Measurements from ENCODE around the gene DCLK1.

DCLK1 gene

GRCh38 chr13:35763060-35763781 lies 368.0 kb downstream of the DCLK1 start:
- no peaks in the 10 kb centered on the region for H3K27me3 ChIP-seq (ENCODE audit: control insufficient read depth in 1 of 2, insufficient read depth in 2 of 2, low read length in 2 of 2)
- no peaks in the 10 kb centered on the region for H3K4me1 ChIP-seq (ENCODE audit: control insufficient read depth in 1 of 2, insufficient read depth in 2 of 2, low read length in 2 of 2)
- H3K4me3 ChIP-seq (ENCODE audit: low read depth in 1 of 2, low read length in 2 of 2) = no peak overlapping the region

GRCh38 chr13:35761440-35762252 lies 369.5 kb downstream of the DCLK1 start:
- H3K27me3 ChIP-seq (ENCODE audit: control insufficient read depth in 1 of 2, insufficient read depth in 2 of 2, low read length in 2 of 2) = no peaks in the 10 kb centered on the region
- peaks cover 6 to 9% of the 10 kb centered on the region in 2 donors for H3K9me3 ChIP-seq (ENCODE audit: control insufficient read depth in 1 of 2, low read length in 2 of 2)
- no peaks in the 10 kb centered on the region for H3K36me3 ChIP-seq (ENCODE audit: control insufficient read depth in 1 of 2, insufficient read depth in 2 of 2, low read length in 2 of 2)
- no peak overlapping the region for H3K27ac ChIP-seq (ENCODE audit: low read depth, low read length)
- no peak overlapping the region for H3K9ac ChIP-seq (ENCODE audit: low read depth in 1 of 2, low read length in 2 of 2)
- no peak overlapping the region for H3K4me3 ChIP-seq (ENCODE audit: low read depth in 1 of 2, low read length in 2 of 2)
- H3K4me1 ChIP-seq (ENCODE audit: control insufficient read depth in 1 of 2, insufficient read depth in 2 of 2, low read length in 2 of 2) = no peaks in the 10 kb centered on the region

More at GRCh38 chr13:35763060-35763781, 368.0 kb downstream of the DCLK1 start:
- no peaks in the 10 kb centered on the region for H3K36me3 ChIP-seq (ENCODE audit: control insufficient read depth in 1 of 2, insufficient read depth in 2 of 2, low read length in 2 of 2)
- H3K27ac ChIP-seq (ENCODE audit: low read depth, low read length) = no peak overlapping the region
- H3K9me3 ChIP-seq (ENCODE audit: control insufficient read depth in 1 of 2, low read length in 2 of 2) = peaks cover 6 to 9% of the 10 kb centered on the region in 2 donors
- H3K9ac ChIP-seq (ENCODE audit: low read depth in 1 of 2, low read length in 2 of 2) = no peak overlapping the region

GRCh38 chr13:35760735-35761281 lies 370.4 kb downstream of the DCLK1 start:
- H3K27ac ChIP-seq (ENCODE audit: low read depth, low read length) = no peak overlapping the region
- H3K9me3 ChIP-seq (ENCODE audit: control insufficient read depth in 1 of 2, low read length in 2 of 2) = peaks cover 6 to 9% of the 10 kb centered on the region in 2 donors
- no peak overlapping the region for H3K9ac ChIP-seq (ENCODE audit: low read depth in 1 of 2, low read length in 2 of 2)
- no peaks in the 10 kb centered on the region for H3K4me1 ChIP-seq (ENCODE audit: control insufficient read depth in 1 of 2, insufficient read depth in 2 of 2, low read length in 2 of 2)
- H3K36me3 ChIP-seq (ENCODE audit: control insufficient read depth in 1 of 2, insufficient read depth in 2 of 2, low read length in 2 of 2) = no peaks in the 10 kb centered on the region
- H3K27me3 ChIP-seq (ENCODE audit: control insufficient read depth in 1 of 2, insufficient read depth in 2 of 2, low read length in 2 of 2) = no peaks in the 10 kb centered on the region
- no peak overlapping the region for H3K4me3 ChIP-seq (ENCODE audit: low read depth in 1 of 2, low read length in 2 of 2)

- Histone ChIP-seq H3K4me1 (ENCODE audit: control insufficient read depth in 1 of 2, insufficient read depth in 2 of 2, low read length in 2 of 2) (no peaks in the 10 kb centered on the region), H3K36me3 (ENCODE audit: control insufficient read depth in 1 of 2, insufficient read depth in 2 of 2, low read length in 2 of 2) (no peaks in the 10 kb centered on the region), H3K27me3 (ENCODE audit: control insufficient read depth in 1 of 2, insufficient read depth in 2 of 2, low read length in 2 of 2) (no peaks in the 10 kb centered on the region), H3K9me3 (ENCODE audit: control insufficient read depth in 1 of 2, low read length in 2 of 2) (no peaks in the 10 kb centered on the region), H3K4me3 (ENCODE audit: low read depth in 1 of 2, low read length in 2 of 2) (no peak overlapping the region), H3K27ac (ENCODE audit: low read depth, low read length) (no peak overlapping the region), H3K9ac (ENCODE audit: low read depth in 1 of 2, low read length in 2 of 2) (no peak overlapping the region)
Observed at GRCh38 chr13:35747594-35747993, 383.6 kb downstream of the DCLK1 start.

GRCh38 chr13:35744566-35745178 lies 386.5 kb downstream of the DCLK1 start:
- Histone ChIP-seq H3K36me3 (ENCODE audit: control insufficient read depth in 1 of 2, insufficient read depth in 2 of 2, low read length in 2 of 2) (no peaks in the 10 kb centered on the region), H3K27ac (ENCODE audit: low read depth, low read length) (no peak overlapping the region), H3K27me3 (ENCODE audit: control insufficient read depth in 1 of 2, insufficient read depth in 2 of 2, low read length in 2 of 2) (no peaks in the 10 kb centered on the region), H3K9me3 (ENCODE audit: control insufficient read depth in 1 of 2, low read length in 2 of 2) (no peaks in the 10 kb centered on the region), H3K4me3 (ENCODE audit: low read depth in 1 of 2, low read length in 2 of 2) (no peak overlapping the region), H3K9ac (ENCODE audit: low read depth in 1 of 2, low read length in 2 of 2) (no peak overlapping the region), H3K4me1 (ENCODE audit: control insufficient read depth in 1 of 2, insufficient read depth in 2 of 2, low read length in 2 of 2) (no peaks in the 10 kb centered on the region)

GRCh38 chr13:35744144-35744543 lies 387.0 kb downstream of the DCLK1 start:
- Histone ChIP-seq H3K9ac (ENCODE audit: low read depth in 1 of 2, low read length in 2 of 2) (no peak overlapping the region), H3K36me3 (ENCODE audit: control insufficient read depth in 1 of 2, insufficient read depth in 2 of 2, low read length in 2 of 2) (no peaks in the 10 kb centered on the region), H3K27me3 (ENCODE audit: control insufficient read depth in 1 of 2, insufficient read depth in 2 of 2, low read length in 2 of 2) (no peaks in the 10 kb centered on the region), H3K4me3 (ENCODE audit: low read depth in 1 of 2, low read length in 2 of 2) (no peak overlapping the region), H3K9me3 (ENCODE audit: control insufficient read depth in 1 of 2, low read length in 2 of 2) (no peaks in the 10 kb centered on the region), H3K4me1 (ENCODE audit: control insufficient read depth in 1 of 2, insufficient read depth in 2 of 2, low read length in 2 of 2) (no peaks in the 10 kb centered on the region), H3K27ac (ENCODE audit: low read depth, low read length) (no peak overlapping the region)

GRCh38 chr13:35743165-35743564 lies 388.0 kb downstream of the DCLK1 start:
- Histone ChIP-seq H3K27ac (ENCODE audit: low read depth, low read length) (no peak overlapping the region), H3K4me1 (ENCODE audit: control insufficient read depth in 1 of 2, insufficient read depth in 2 of 2, low read length in 2 of 2) (no peaks in the 10 kb centered on the region), H3K36me3 (ENCODE audit: control insufficient read depth in 1 of 2, insufficient read depth in 2 of 2, low read length in 2 of 2) (no peaks in the 10 kb centered on the region), H3K4me3 (ENCODE audit: low read depth in 1 of 2, low read length in 2 of 2) (no peak overlapping the region), H3K9me3 (ENCODE audit: control insufficient read depth in 1 of 2, low read length in 2 of 2) (no peaks in the 10 kb centered on the region), H3K9ac (ENCODE audit: low read depth in 1 of 2, low read length in 2 of 2) (no peak overlapping the region), H3K27me3 (ENCODE audit: control insufficient read depth in 1 of 2, insufficient read depth in 2 of 2, low read length in 2 of 2) (no peaks in the 10 kb centered on the region)

- no peak overlapping the region for H3K9ac ChIP-seq (ENCODE audit: low read depth in 1 of 2, low read length in 2 of 2)
- H3K27ac ChIP-seq (ENCODE audit: low read depth, low read length) = no peak overlapping the region
- no peaks in the 10 kb centered on the region for H3K36me3 ChIP-seq (ENCODE audit: control insufficient read depth in 1 of 2, insufficient read depth in 2 of 2, low read length in 2 of 2)
- no peaks in the 10 kb centered on the region for H3K4me1 ChIP-seq (ENCODE audit: control insufficient read depth in 1 of 2, insufficient read depth in 2 of 2, low read length in 2 of 2)
- no peak overlapping the region for H3K4me3 ChIP-seq (ENCODE audit: low read depth in 1 of 2, low read length in 2 of 2)
- no peaks in the 10 kb centered on the region for H3K9me3 ChIP-seq (ENCODE audit: control insufficient read depth in 1 of 2, low read length in 2 of 2)
- H3K27me3 ChIP-seq (ENCODE audit: control insufficient read depth in 1 of 2, insufficient read depth in 2 of 2, low read length in 2 of 2) = no peaks in the 10 kb centered on the region
Observed at GRCh38 chr13:35741657-35742056, 389.5 kb downstream of the DCLK1 start.

GRCh38 chr13:35736876-35737275 lies 394.3 kb downstream of the DCLK1 start:
- no peak overlapping the region for H3K4me3 ChIP-seq (ENCODE audit: low read depth in 1 of 2, low read length in 2 of 2)
- H3K27ac ChIP-seq (ENCODE audit: low read depth, low read length) = no peak overlapping the region
- H3K9me3 ChIP-seq (ENCODE audit: control insufficient read depth in 1 of 2, low read length in 2 of 2) = no peaks in the 10 kb centered on the region
- no peak overlapping the region for H3K9ac ChIP-seq (ENCODE audit: low read depth in 1 of 2, low read length in 2 of 2)
- no peaks in the 10 kb centered on the region for H3K27me3 ChIP-seq (ENCODE audit: control insufficient read depth in 1 of 2, insufficient read depth in 2 of 2, low read length in 2 of 2)
- H3K36me3 ChIP-seq (ENCODE audit: control insufficient read depth in 1 of 2, insufficient read depth in 2 of 2, low read length in 2 of 2) = no peaks in the 10 kb centered on the region
- H3K4me1 ChIP-seq (ENCODE audit: control insufficient read depth in 1 of 2, insufficient read depth in 2 of 2, low read length in 2 of 2) = no peaks in the 10 kb centered on the region

- no peak overlapping the region for H3K27ac ChIP-seq (ENCODE audit: low read depth, low read length)
- no peaks in the 10 kb centered on the region for H3K9me3 ChIP-seq (ENCODE audit: control insufficient read depth in 1 of 2, low read length in 2 of 2)
- no peak overlapping the region for H3K4me3 ChIP-seq (ENCODE audit: low read depth in 1 of 2, low read length in 2 of 2)
- no peaks in the 10 kb centered on the region for H3K4me1 ChIP-seq (ENCODE audit: control insufficient read depth in 1 of 2, insufficient read depth in 2 of 2, low read length in 2 of 2)
- no peaks in the 10 kb centered on the region for H3K36me3 ChIP-seq (ENCODE audit: control insufficient read depth in 1 of 2, insufficient read depth in 2 of 2, low read length in 2 of 2)
- no peak overlapping the region for H3K9ac ChIP-seq (ENCODE audit: low read depth in 1 of 2, low read length in 2 of 2)
- no peaks in the 10 kb centered on the region for H3K27me3 ChIP-seq (ENCODE audit: control insufficient read depth in 1 of 2, insufficient read depth in 2 of 2, low read length in 2 of 2)
Observed at GRCh38 chr13:35733827-35734226, 397.4 kb downstream of the DCLK1 start.
